Measurements from ENCODE around the gene DIS3L2. TPM values are rescaled to one million over a fixed set of nuclear protein-coding genes. Genes with fewer than 3 reads are reported as not detected.
A peak's percentile ranks its signal among the peaks of the same experiment; 100 is the strongest.
"Not testable (repeated sequence)": the region's sequence is repeated elsewhere in the genome, so short reads cannot be mapped to it uniquely, and the experiment has no call there.

DIS3L2 gene
- total RNA-seq, 3 donors from 2014 or later: 28.5 to 43.0 (median 42.5) TPM

- ATAC-seq (no peak), DNase-seq (peak in 1 of 3 donors; percentile 15)
- Histone ChIP-seq H3K9me3 (no peaks in the 10 kb centered on the region), H3K4me1 (ENCODE audit: low read depth) (no peaks in the 10 kb centered on the region), H3K4me3 (no peak overlapping the region), H3K36me3 (ENCODE audit: low read depth) (no peaks in the 10 kb centered on the region)
- intact Hi-C loops (cut with DNase I, micrococcal nuclease): loop anchor here (5.0 to 10.0 kb wide), 2 partner anchors 401 to 404 kb away; partner anchors contain the start of gene NPPC (in 2 of the 2)
- TF ChIP-seq, protein P1, sequence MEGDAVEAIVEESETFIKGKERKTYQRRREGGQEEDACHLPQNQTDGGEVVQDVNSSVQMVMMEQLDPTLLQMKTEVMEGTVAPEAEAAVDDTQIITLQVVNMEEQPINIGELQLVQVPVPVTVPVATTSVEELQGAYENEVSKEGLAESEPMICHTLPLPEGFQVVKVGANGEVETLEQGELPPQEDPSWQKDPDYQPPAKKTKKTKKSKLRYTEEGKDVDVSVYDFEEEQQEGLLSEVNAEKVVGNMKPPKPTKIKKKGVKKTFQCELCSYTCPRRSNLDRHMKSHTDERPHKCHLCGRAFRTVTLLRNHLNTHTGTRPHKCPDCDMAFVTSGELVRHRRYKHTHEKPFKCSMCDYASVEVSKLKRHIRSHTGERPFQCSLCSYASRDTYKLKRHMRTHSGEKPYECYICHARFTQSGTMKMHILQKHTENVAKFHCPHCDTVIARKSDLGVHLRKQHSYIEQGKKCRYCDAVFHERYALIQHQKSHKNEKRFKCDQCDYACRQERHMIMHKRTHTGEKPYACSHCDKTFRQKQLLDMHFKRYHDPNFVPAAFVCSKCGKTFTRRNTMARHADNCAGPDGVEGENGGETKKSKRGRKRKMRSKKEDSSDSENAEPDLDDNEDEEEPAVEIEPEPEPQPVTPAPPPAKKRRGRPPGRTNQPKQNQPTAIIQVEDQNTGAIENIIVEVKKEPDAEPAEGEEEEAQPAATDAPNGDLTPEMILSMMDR (IDR thresholded peaks at IDR 0.05): no peak
Measured at GRCh38 chr2:232328516-232329460, 367.3 kb downstream of the DIS3L2 start.

GRCh38 chr2:232329716-232330067 is 368.2 kb downstream of the DIS3L2 start:
- no peaks in the 10 kb centered on the region for H3K36me3 ChIP-seq (ENCODE audit: low read depth)
- H3K9me3 ChIP-seq: no peaks in the 10 kb centered on the region
- TF ChIP-seq, protein P1 (IDR thresholded peaks at IDR 0.05): no peak
- intact Hi-C loops (cut with DNase I, micrococcal nuclease): loop anchor here (5.0 to 10.0 kb wide), 2 partner anchors 402 to 405 kb away; partner anchors contain the start of gene NPPC (in 2 of the 2)
- H3K4me3 ChIP-seq: no peak overlapping the region
- no peak for ATAC-seq
- H3K4me1 ChIP-seq (ENCODE audit: low read depth): no peaks in the 10 kb centered on the region
- DNase-seq: peak in 1 of 3 donors; percentile 14

DNA sequence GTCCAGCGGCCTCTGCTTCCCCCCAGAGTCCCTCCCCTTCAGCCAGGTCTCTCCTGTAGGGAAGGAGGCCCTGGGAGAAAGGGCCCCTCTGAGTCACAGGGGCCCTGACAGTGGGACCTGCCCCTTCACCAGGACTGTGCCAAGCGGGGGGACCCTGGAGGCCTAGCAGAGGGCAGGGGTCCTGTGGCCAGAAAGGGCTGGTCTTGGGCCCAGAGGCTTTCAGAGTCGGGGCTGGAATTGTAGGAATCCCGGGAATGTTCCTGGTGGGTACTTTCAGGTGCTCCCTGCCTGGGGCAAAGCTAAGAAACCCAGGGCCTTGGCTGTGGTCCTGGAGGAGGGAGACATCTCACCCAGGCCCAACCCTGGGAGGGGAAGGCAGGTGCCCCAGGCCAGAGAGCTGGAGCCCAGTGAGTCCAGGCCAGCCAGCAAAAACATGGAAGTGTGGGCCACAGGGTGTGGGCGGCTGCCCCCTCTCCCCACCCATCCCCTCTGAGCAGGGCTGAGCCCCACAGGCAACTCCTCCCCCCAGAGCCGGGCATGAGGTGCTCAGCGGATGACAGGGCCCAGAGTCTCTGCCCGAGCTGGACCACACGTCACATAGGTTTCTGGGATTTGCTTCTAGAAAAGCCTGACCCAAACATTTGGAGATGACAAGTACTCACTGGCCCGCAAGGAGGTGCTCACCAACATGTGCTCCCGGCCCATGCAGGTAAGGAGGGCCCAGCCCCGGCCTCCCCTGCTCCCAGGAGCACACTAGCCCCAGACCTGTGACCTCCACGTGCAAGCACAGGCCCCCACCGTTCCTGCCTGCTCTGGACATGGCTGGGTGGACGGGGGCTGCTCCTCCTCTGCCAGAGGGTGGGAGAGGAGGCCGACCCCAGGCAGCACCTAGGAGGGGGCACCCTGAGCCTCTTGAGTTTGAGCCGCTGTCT is 368.8 kb downstream of the DIS3L2 start:
- ATAC-seq: no peak
- TF ChIP-seq, protein P1 (IDR thresholded peaks at IDR 0.05): no peak
- no peaks in the 10 kb centered on the region for H3K4me1 ChIP-seq (ENCODE audit: low read depth)
- no peaks in the 10 kb centered on the region for H3K9me3 ChIP-seq
- intact Hi-C loops (cut with DNase I, micrococcal nuclease): no loop called here
- DNase-seq: peak in 1 of 3 donors; percentile 14
- no peaks in the 10 kb centered on the region for H3K36me3 ChIP-seq (ENCODE audit: low read depth)
- no peak overlapping the region for H3K4me3 ChIP-seq

DNA sequence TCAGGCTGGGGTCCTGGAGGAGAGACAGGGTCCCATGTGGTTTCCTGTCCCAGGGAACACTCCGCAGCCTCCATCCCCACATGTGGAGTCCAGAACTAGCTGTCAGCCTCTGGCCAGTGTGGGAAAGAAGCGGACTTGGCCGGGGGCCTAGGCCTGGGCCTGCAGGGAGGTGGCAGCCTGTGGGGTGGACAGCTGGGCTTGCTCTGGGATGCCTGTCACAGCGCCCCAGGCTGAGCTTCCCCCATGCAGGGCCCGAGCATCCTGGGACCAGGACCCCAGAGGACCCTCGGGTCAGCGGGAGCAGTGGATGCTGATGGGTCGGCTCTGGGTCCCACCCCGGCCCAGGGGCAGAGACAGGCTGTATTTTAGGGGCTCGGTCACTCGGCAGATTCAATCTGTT is 369.5 kb downstream of the DIS3L2 start:
- H3K4me1 ChIP-seq (ENCODE audit: low read depth); H3K36me3 ChIP-seq (ENCODE audit: low read depth); intact Hi-C loops (cut with DNase I, micrococcal nuclease); ATAC-seq; H3K4me3 ChIP-seq; H3K9me3 ChIP-seq: not testable (repeated sequence)
- DNase-seq: peak in 2 of 3 donors; percentile 24 to 32

- H3K4me3 ChIP-seq; H3K36me3 ChIP-seq (ENCODE audit: low read depth); H3K4me1 ChIP-seq (ENCODE audit: low read depth); intact Hi-C loops (cut with DNase I, micrococcal nuclease); H3K9me3 ChIP-seq; ATAC-seq: not testable (repeated sequence)
- peak in 1 of 3 donors; percentile 7 for DNase-seq
Measured at GRCh38 chr2:232331641-232332040, 370.1 kb downstream of the DIS3L2 start.

DNA sequence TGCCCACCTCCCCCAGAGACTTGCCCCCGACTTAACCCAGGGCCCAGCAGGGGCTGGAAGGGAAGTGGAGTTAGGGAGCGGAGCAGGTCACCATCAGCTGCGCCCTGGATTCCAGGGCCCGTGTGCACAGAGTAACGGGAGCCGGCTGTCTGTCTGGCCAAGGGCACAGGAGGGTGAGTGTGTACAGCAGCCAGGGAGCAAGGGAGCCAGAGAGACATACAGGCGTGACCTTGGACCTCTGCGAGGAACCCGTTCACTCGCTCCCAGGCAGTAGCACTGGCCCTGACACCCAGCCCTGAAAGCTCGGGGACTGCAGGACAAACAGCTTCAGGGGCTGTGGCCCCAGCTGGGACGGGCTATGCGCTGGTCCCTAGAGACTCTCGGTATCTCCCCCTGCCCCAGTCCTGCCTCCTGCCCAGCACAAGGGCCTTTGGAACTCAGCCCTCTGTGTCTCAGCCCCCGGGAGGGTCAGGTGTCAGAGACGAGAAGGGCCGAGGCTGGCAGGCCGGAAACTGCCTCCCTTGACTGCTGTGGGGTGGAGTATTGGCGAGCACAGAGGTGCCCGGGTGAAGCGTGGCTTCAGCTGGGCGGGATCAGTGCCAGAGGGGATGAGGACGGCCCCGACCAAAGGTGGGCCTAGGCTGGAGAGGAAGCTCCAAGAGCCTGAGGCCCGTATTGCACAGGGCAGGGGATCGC is 370.9 kb downstream of the DIS3L2 start:
- ATAC-seq; H3K9me3 ChIP-seq; H3K4me3 ChIP-seq; H3K36me3 ChIP-seq (ENCODE audit: low read depth); intact Hi-C loops (cut with DNase I, micrococcal nuclease); H3K4me1 ChIP-seq (ENCODE audit: low read depth): not testable (repeated sequence)
- DNase-seq: peak in 1 of 3 donors; percentile 17

Data from mucosa of descending colon (tissue), 3 donors.